Caco-2 (cell line): ENCODE results near the gene ANXA3. TPM values are rescaled to one million over a fixed set of nuclear protein-coding genes. Genes with fewer than 3 reads are reported as not detected.

Experiments
- BruUV-seq: library from RNA; stranded (reverse); fragments of 400-500 nt; replicated peaks from 2 replicates; lab custom pipeline; 2021; lab: Mats Ljungman, UMichigan
- CTCF ChIA-PET: fragments of 300-600 bp; sonication (Branson Sonifier 250); formaldehyde crosslinking; loops from one replicate; lab custom pipeline; 2022; ENCODE audit warnings: antibody characterized with exemption; lab: Charles Lee
- POLR2A ChIA-PET: fragments of 300-600 bp; sonication (Branson Sonifier 250); formaldehyde crosslinking; loops from one replicate; lab custom pipeline; 2022; ENCODE audit warnings: antibody characterized with exemption; lab: Charles Lee
- DNase-seq, 2 experiments: peaks; one replicate each; pipeline versions ENCODE4 v3.0.0 to v3.0.0-alpha.2; 2020 to 2022
- H3K27me3 ChIP-seq: replicated peaks from 2 replicates; pipeline ENCODE4 v1.6.0; 2011; ENCODE audit warnings: low read length; ENCODE audit not compliant: control insufficient read depth, insufficient read depth
- H3K36me3 ChIP-seq: 2 replicates; pipeline ENCODE4 v1.5.1; 2011; ENCODE audit warnings: low read length; ENCODE audit not compliant: control insufficient read depth, insufficient read depth
- H3K4me1 ChIP-seq: fragments of 250-450 bp; sonication (Bioruptor Pico); 2 replicates; pipeline ENCODE4 v1.5.1; 2020; ENCODE audit warnings: mild to moderate bottlenecking
- H3K4me3 ChIP-seq: 2 replicates; pipeline ENCODE4 v1.5.1; 2011; ENCODE audit warnings: low read depth, mild to moderate bottlenecking, control low read depth, low read length
- H3K9me3 ChIP-seq: fragments of 250-450 bp; sonication (Bioruptor Pico); 2 replicates; pipeline ENCODE4 v1.5.1; 2020; ENCODE audit warnings: mild to moderate bottlenecking, moderate library complexity
- H3K27ac Mint-ChIP-seq: one replicate; pipeline ENCODE4 v1.8.0; 2022; ENCODE audit warnings: mixed read lengths; ENCODE audit not compliant: unreplicated experiment
- H3K27me3 Mint-ChIP-seq: one replicate; pipeline ENCODE4 v1.8.0; 2022; ENCODE audit warnings: mixed read lengths; ENCODE audit not compliant: insufficient read depth, unreplicated experiment
- H3K36me3 Mint-ChIP-seq: one replicate; pipeline ENCODE4 v1.8.0; 2022; ENCODE audit warnings: mild to moderate bottlenecking, mixed read lengths; ENCODE audit not compliant: insufficient read depth, unreplicated experiment
- H3K4me1 Mint-ChIP-seq: one replicate; pipeline ENCODE4 v1.8.0; 2022; ENCODE audit warnings: low read depth, mixed read lengths; ENCODE audit not compliant: unreplicated experiment
- H3K4me3 Mint-ChIP-seq: one replicate; pipeline ENCODE4 v1.8.0; 2022; ENCODE audit warnings: mild to moderate bottlenecking, moderate library complexity, mixed read lengths; ENCODE audit not compliant: unreplicated experiment
- H3K9me3 Mint-ChIP-seq: one replicate; pipeline ENCODE4 v1.8.0; 2022; ENCODE audit warnings: mixed read lengths; ENCODE audit not compliant: unreplicated experiment
- CTCF ChIP-seq, 2 experiments: fragments of 200-600 bp in 1 of 2; IDR thresholded peaks; 1 replicate in 1 of 2; 2 replicates in 1 of 2; pipeline versions ENCODE4 v1.5.1 to v1.8.0; 2011 to 2022; ENCODE audit warnings: antibody characterized with exemption in 1 of 2, control low read depth in 1 of 2, inconsistent platforms in 1 of 2, low read depth in 1 of 2, low read length in 1 of 2, mild to moderate bottlenecking in 1 of 2, moderate library complexity in 1 of 2; ENCODE audit not compliant: insufficient read depth in 1 of 2, severe bottlenecking in 1 of 2, unreplicated experiment in 1 of 2
- intact Hi-C: fragments of 100-400 bp; cut with micrococcal nuclease; formaldehyde crosslinking; loops from one replicate; pipeline ENCODE4 v1.10.0; 2022; ENCODE audit not compliant: unreplicated experiment
- total RNA-seq: library from RNA; stranded (reverse); gene quantifications from 2 replicates; pipeline ENCODE4 v1.2.3, GENCODE V29; 2022

The ANXA3 gene
- total RNA-seq, 1 experiment from 2014 or later: 361 TPM

GRCh38 chr4:78533854-78534253, 17.7 kb upstream of the ANXA3 start:
- TF ChIP-seq CTCF (IDR thresholded peaks at IDR 0.05; ENCODE audit: insufficient read depth in 1 of 2, low read depth in 1 of 2, low read length in 1 of 2, severe bottlenecking in 1 of 2, unreplicated experiment in 1 of 2): no peak
- peaks cover 7% of the 10 kb centered on the region for H3K4me1 Mint-ChIP-seq
- POLR2A ChIA-PET: no interaction called here
- Histone ChIP-seq H3K36me3 (no peaks in the 10 kb centered on the region), H3K4me1 (no peaks in the 10 kb centered on the region), H3K9me3 (no peaks in the 10 kb centered on the region), H3K4me3 (no peak overlapping the region), H3K27me3 (no peaks in the 10 kb centered on the region)
- no peak for DNase-seq
- no peaks in the 10 kb centered on the region for H3K27me3 Mint-ChIP-seq
- no TSS peak for BruUV-seq
- no peak overlapping the region for H3K4me3 Mint-ChIP-seq
- H3K36me3 Mint-ChIP-seq: peaks cover 20% of the 10 kb centered on the region
- H3K9me3 Mint-ChIP-seq: no peaks in the 10 kb centered on the region
- CTCF ChIA-PET: no interaction called here
- H3K27ac Mint-ChIP-seq: peak overlapping the region; percentile 50
- intact Hi-C loops: no loop called here

DNA sequence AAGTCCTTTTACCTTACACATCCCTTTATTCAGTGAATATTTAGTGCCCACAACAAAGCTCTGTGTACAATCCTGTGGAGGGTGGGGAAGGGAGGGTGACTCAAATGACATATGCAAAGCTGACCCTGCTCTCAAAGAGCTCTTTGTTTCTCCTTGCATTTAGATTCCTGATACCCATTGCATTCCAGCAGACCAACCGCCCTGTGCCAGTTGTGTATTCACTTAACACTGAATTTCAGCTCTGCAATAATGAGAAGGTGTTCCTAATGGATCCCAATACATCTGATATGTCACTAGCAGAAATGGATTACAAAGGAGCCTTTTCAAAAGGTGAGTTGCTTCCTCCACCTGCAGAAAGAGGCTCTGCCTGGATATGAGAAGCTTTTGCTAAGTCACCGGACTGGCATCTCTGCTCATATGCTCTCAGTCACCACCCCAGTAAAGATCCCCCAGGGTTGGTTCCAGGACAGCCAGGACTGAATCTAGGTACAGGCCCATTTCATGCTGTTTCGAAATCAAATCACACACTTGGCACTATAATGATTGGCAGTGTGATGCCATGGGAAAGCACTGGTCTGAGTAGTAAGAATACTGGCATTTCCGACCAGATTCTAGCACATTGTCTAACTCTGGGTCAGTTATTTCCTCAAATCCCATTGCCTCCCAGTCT, 17.1 kb upstream of the ANXA3 start:
- H3K27me3 Mint-ChIP-seq: no peaks in the 10 kb centered on the region
- TF ChIP-seq CTCF (IDR thresholded peaks at IDR 0.05; ENCODE audit: insufficient read depth in 1 of 2, low read depth in 1 of 2, low read length in 1 of 2, severe bottlenecking in 1 of 2, unreplicated experiment in 1 of 2): no peak
- no peak overlapping the region for H3K27ac Mint-ChIP-seq
- no TSS peak for BruUV-seq
- no peak overlapping the region for H3K4me3 ChIP-seq
- no peaks in the 10 kb centered on the region for H3K9me3 Mint-ChIP-seq
- H3K4me1 Mint-ChIP-seq: peaks cover 7% of the 10 kb centered on the region
- intact Hi-C loops: no loop called here
- ChIA-PET POLR2A (no interaction called here), CTCF (no interaction called here)
- no peaks in the 10 kb centered on the region for H3K9me3 ChIP-seq
- no peaks in the 10 kb centered on the region for H3K27me3 ChIP-seq
- no peak overlapping the region for H3K4me3 Mint-ChIP-seq
- no peak for DNase-seq
- no peaks in the 10 kb centered on the region for H3K36me3 ChIP-seq
- H3K36me3 Mint-ChIP-seq: peaks cover 20% of the 10 kb centered on the region
- H3K4me1 ChIP-seq: no peaks in the 10 kb centered on the region

DNA sequence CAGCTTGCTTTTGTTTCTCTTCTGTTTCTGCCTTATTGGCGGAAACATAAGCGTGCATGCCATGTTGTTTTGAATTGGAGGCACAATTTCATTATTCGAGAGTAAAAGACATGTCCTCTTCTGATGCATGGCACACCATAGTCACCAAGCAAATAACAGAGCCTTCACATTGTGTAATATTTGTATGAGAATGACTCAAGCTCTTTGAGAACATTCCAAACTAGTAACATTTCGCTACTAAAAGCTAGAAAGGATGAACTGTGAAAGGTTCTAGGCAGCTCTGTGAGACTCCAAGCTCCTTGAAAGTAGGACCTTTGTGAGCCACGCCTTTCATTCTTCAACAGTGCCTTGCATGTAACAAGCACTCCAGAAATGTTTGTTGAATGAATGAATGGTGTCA, 9.2 kb upstream of the ANXA3 start:
- TF ChIP-seq CTCF (IDR thresholded peaks at IDR 0.05; ENCODE audit: insufficient read depth in 1 of 2, low read depth in 1 of 2, low read length in 1 of 2, severe bottlenecking in 1 of 2, unreplicated experiment in 1 of 2): no peak
- H3K27ac Mint-ChIP-seq: no peak overlapping the region
- no peak for DNase-seq
- Histone ChIP-seq H3K4me3 (no peak overlapping the region), H3K9me3 (no peaks in the 10 kb centered on the region), H3K27me3 (no peaks in the 10 kb centered on the region), H3K4me1 (peaks cover 14% of the 10 kb centered on the region; the same call in 1 of the 2 replicates), H3K36me3 (no peaks in the 10 kb centered on the region; the same call in 1 of the 2 replicates)
- peaks cover 12% of the 10 kb centered on the region for H3K36me3 Mint-ChIP-seq
- no peaks in the 10 kb centered on the region for H3K27me3 Mint-ChIP-seq
- POLR2A ChIA-PET: no interaction called here
- no TSS peak for BruUV-seq
- H3K4me3 Mint-ChIP-seq: no peak overlapping the region
- H3K9me3 Mint-ChIP-seq: peaks cover 17% of the 10 kb centered on the region
- peaks cover 23% of the 10 kb centered on the region for H3K4me1 Mint-ChIP-seq
- intact Hi-C loops: no loop called here
- CTCF ChIA-PET: interaction anchor here (0.7 kb wide), 1 partner anchor 210 kb away, joined by 3 read pairs; no protein-coding TSS in a partner anchor
